Keratinocyte (primary cell): ENCODE results near the gene CMSS1. TPM values are rescaled to one million over a fixed set of nuclear protein-coding genes. Genes with fewer than 3 reads are reported as not detected.

Experiments used
- DNase-seq: peaks from one replicate; pipeline ENCODE4 v3.0.0-alpha.2; 2011; ENCODE audit warnings: low read depth, missing footprints, low spot score
- FAIRE-seq: peaks from 2 replicates; lab custom pipeline; 2011; peaks lifted over from hg19 to GRCh38; lab: Jason Lieb, UNC
- H2AFZ ChIP-seq: 2 replicates; pipeline ENCODE4 v1.6.0; 2012; ENCODE audit warnings: low read length, control low read depth, inconsistent platforms; ENCODE audit not compliant: control insufficient read depth
- H3K27ac ChIP-seq: 2 replicates; pipeline ENCODE4 v1.5.1; 2011; ENCODE audit warnings: low read length; ENCODE audit not compliant: control insufficient read depth, insufficient read depth
- H3K27me3 ChIP-seq: 3 replicates; pipeline ENCODE4 v1.6.0; 2011; ENCODE audit warnings: low read length; ENCODE audit not compliant: control insufficient read depth, insufficient read depth; ENCODE audit errors: extremely low read depth
- H3K36me3 ChIP-seq, 2 experiments: 2 replicates in 1 of 2; 3 replicates in 1 of 2; pipeline ENCODE4 v1.5.1; 2011; ENCODE audit warnings: low read length in 2 of 2, mild to moderate bottlenecking in 1 of 2; ENCODE audit not compliant: control insufficient read depth in 2 of 2, insufficient read depth in 2 of 2; ENCODE audit errors: extremely low read depth in 1 of 2
- H3K4me1 ChIP-seq: 3 replicates; pipeline ENCODE4 v1.5.1; 2011; ENCODE audit warnings: low read length; ENCODE audit not compliant: control insufficient read depth, insufficient read depth; ENCODE audit errors: extremely low read depth
- H3K4me2 ChIP-seq: 3 replicates; pipeline ENCODE4 v1.6.0; 2011; ENCODE audit warnings: low read depth, low read length; ENCODE audit not compliant: control insufficient read depth, insufficient read depth; ENCODE audit errors: extremely low read depth
- H3K4me3 ChIP-seq, 3 experiments: fragments of 200-600 bp in 1 of 3; sonication (generic) in 1 of 3; 2 replicates in 2 of 3; 3 replicates in 1 of 3; pipeline ENCODE4 v1.5.1; 2011 to 2016; ENCODE audit warnings: low read length in 3 of 3, mild to moderate bottlenecking in 3 of 3, control low read depth in 2 of 3, inconsistent platforms in 1 of 3, low read depth in 1 of 3, mixed read lengths in 1 of 3, mixed run types in 1 of 3, moderate library complexity in 1 of 3; ENCODE audit not compliant: control insufficient read depth in 2 of 3, insufficient read depth in 2 of 3; ENCODE audit errors: extremely low read depth in 1 of 3
- H3K79me2 ChIP-seq: 2 replicates; pipeline ENCODE4 v1.6.0; 2012; ENCODE audit warnings: low read length; ENCODE audit not compliant: control insufficient read depth, insufficient read depth
- H3K9ac ChIP-seq: 3 replicates; pipeline ENCODE4 v1.6.0; 2011; ENCODE audit warnings: low read length; ENCODE audit not compliant: control insufficient read depth, insufficient read depth; ENCODE audit errors: extremely low read depth
- H3K9me1 ChIP-seq: 3 replicates; pipeline ENCODE4 v1.6.0; 2011; ENCODE audit warnings: low read length; ENCODE audit not compliant: control insufficient read depth, insufficient read depth; ENCODE audit errors: extremely low read depth
- H3K9me3 ChIP-seq: 2 replicates; pipeline ENCODE4 v1.5.1; 2012; ENCODE audit warnings: low read depth, low read length; ENCODE audit not compliant: control insufficient read depth
- H4K20me1 ChIP-seq: 3 replicates; pipeline ENCODE4 v1.6.0; 2011; ENCODE audit warnings: low read length; ENCODE audit not compliant: control insufficient read depth, insufficient read depth; ENCODE audit errors: extremely low read depth
- CTCF ChIP-seq, 3 experiments: IDR thresholded peaks in 1 of 3; conservative IDR thresholded peaks in 1 of 3; optimal IDR thresholded peaks in 1 of 3; 2 replicates in 2 of 3; 3 replicates in 1 of 3; pipeline versions ENCODE3 to v1.5.1; 2011; ENCODE audit warnings: low read length in 3 of 3, mild to moderate bottlenecking in 3 of 3, moderate library complexity in 2 of 3, control low read depth in 1 of 3, inconsistent platforms in 1 of 3; ENCODE audit not compliant: insufficient read depth in 2 of 3; ENCODE audit errors: extremely low read depth in 1 of 3
- EZH2 ChIP-seq: IDR thresholded peaks from one replicate; pipeline ENCODE4 v1.6.1; 2012; ENCODE audit warnings: inconsistent platforms, mild to moderate bottlenecking, low read length, moderate library complexity
- dilution Hi-C: fragments of 300-500 bp; cut with MboI; formaldehyde crosslinking; loops from one replicate; pipeline ENCODE4 v1.7.0; 2020; ENCODE audit warnings: low sequenced_read_pairs; ENCODE audit not compliant: extremely low pct_ligation_motif_present
- polyA plus RNA-seq, 5 experiments: library from polyadenylated mRNA; depleted of rRNA in 3 of 5; stranded (reverse) in 3 of 5; stranded (forward) in 1 of 5; unstranded in 1 of 5; fragments of >200 nt; gene quantifications; 1 replicate in 1 of 5; 2 replicates in 3 of 5; 3 replicates in 1 of 5; pipeline versions ENCODE4 v1.2.1 to v1.2.3, GENCODE V29; 2011 to 2012; ENCODE audit warnings: missing spikeins in 2 of 5, low read depth in 1 of 5, low replicate concordance in 1 of 5

CMSS1 gene
- polyA plus RNA-seq, 1 donor (not counting 4 experiments of a cell fraction or from before 2014, with no cell fraction given), result 37.2 TPM

GRCh38 chr3:99976584-99976983, 158.9 kb downstream of the CMSS1 start:
- FAIRE-seq, result no peak
- no peak overlapping the region for H3K27ac ChIP-seq
- H3K4me1 ChIP-seq, result no peaks in the 10 kb centered on the region
- H3K9me1 ChIP-seq, result no peaks in the 10 kb centered on the region
- DNase-seq, result no peak
- no peak overlapping the region for H3K4me3 ChIP-seq
- TF ChIP-seq CTCF (optimal IDR thresholded peaks at IDR 0.05 in 1 of 3, IDR thresholded peaks at IDR 0.05 in 1 of 3, conservative IDR thresholded peaks at IDR 0.05 in 1 of 3; ENCODE audit: extremely low read depth in 1 of 3, insufficient read depth in 2 of 3, low read length in 3 of 3) (no peak), EZH2 (no peak)
- no peaks in the 10 kb centered on the region for H3K9me3 ChIP-seq
- dilution Hi-C loops, result no loop called here
- no peak overlapping the region for H3K9ac ChIP-seq
- no peak overlapping the region for H2AFZ ChIP-seq
- no peaks in the 10 kb centered on the region for H3K79me2 ChIP-seq
- H4K20me1 ChIP-seq, result no peaks in the 10 kb centered on the region
- no peak overlapping the region for H3K4me2 ChIP-seq
- H3K36me3 ChIP-seq, result no peaks in the 10 kb centered on the region
- H3K27me3 ChIP-seq, result no peaks in the 10 kb centered on the region

DNA sequence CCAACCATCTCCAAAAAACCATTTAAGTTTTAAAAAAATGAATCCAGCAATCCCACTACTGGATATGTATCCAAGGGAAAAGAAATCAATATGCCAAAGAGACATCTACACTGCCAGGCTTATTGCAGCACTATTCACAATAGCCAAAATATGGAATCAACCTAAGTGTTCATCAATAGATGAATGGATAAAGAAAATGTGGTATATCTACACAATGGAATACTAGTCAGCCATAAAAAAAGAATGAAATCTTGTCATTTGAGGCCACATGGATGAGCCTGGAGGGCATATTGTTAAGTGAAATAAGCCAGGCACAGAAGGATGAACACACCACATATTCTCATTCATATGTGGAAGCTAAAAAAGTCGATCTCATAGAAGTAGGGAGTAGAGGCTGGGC, 160.6 kb downstream of the CMSS1 start:
- no peak for TF ChIP-seq CTCF (optimal IDR thresholded peaks at IDR 0.05 in 1 of 3, IDR thresholded peaks at IDR 0.05 in 1 of 3, conservative IDR thresholded peaks at IDR 0.05 in 1 of 3; ENCODE audit: extremely low read depth in 1 of 3, insufficient read depth in 2 of 3, low read length in 3 of 3)
- no peaks in the 10 kb centered on the region for H3K27me3 ChIP-seq

More for the DNA sequence above, 160.6 kb downstream of the CMSS1 start:
- Histone ChIP-seq H2AFZ (no peak overlapping the region), H3K9me3 (no peaks in the 10 kb centered on the region), H3K9ac (no peak overlapping the region), H3K4me2 (no peak overlapping the region), H4K20me1 (no peaks in the 10 kb centered on the region), H3K36me3 (no peaks in the 10 kb centered on the region), H3K9me1 (no peaks in the 10 kb centered on the region), H3K4me3 (no peak overlapping the region), H3K27ac (no peak overlapping the region), H3K79me2 (no peaks in the 10 kb centered on the region), H3K4me1 (no peaks in the 10 kb centered on the region)
- FAIRE-seq (no peak), DNase-seq (no peak)
- dilution Hi-C loops, result no loop called here
